SK-N-MC (cell line): ENCODE measurements around the gene STXBP3.
A peak's percentile ranks its signal among the peaks of the same experiment; 100 is the strongest.

Source experiments
- EZH2 ChIP-seq: fragments of 200-600 bp; sonication (generic); IDR thresholded peaks from one replicate; pipeline ENCODE4 v1.6.1; 2017; ENCODE audit warnings: antibody characterized with exemption
- FOXP2 ChIP-seq: optimal IDR thresholded peaks from 2 replicates; pipeline ENCODE3; 2011; ENCODE audit warnings: mild to moderate bottlenecking, moderate library complexity; ENCODE audit not compliant: insufficient read depth; ENCODE audit errors: extremely low read length, control extremely low read depth
- POLR2AphosphoS5 ChIP-seq: IDR thresholded peaks from 2 replicates; pipeline ENCODE4 v1.6.1; 2012; ENCODE audit warnings: mild to moderate bottlenecking, low read depth, low read length, borderline replicate concordance

DNA sequence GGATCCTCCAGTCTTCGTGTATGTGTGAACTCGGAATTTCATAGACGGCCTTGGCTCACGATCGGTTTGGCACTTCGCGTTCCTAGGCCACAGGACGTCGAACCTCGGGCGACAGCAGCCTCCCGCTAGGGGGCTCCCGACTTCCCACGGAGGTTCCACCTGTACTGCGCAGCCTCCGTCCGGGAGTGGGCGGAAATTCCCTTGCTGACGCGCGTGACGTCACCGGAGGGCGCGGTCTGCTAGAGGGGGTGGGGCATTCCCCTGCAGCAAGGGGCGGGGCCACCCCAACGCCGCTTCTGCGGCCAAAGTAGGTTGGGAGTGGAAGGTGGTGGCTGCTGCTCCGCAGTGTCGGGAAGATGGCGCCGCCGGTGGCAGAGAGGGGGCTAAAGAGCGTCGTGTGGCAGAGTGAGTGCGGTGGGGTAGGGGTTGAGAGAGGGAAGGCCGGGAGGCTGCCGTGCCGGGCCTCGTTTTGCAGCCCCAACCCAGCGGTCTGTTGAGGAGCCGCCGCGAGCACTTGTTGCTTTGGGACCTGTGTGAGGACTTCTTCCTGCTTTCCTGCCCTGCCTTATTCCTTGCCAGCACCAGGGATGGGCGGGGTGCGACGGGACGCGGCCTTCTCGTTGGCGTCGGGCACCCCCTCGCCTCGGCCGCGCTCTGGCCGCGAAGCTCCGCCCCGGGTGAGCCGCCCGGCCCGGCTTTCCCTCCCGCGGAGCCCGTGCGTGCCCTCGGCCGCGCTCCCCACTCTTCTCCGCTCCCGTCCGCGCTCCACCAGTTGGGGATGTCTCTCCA, at the start of gene STXBP3:
- no peak for TF ChIP-seq EZH2
- peak; percentile 98 for TF ChIP-seq POLR2AphosphoS5
- peak; percentile 81 for TF ChIP-seq FOXP2
